NOMO-1 (cell line): Measurements from ENCODE around the gene CSTF3.
A peak's percentile ranks its signal among the peaks of the same experiment; 100 is the strongest.
"Not testable (repeated sequence)": the region's sequence is repeated elsewhere in the genome, so short reads cannot be mapped to it uniquely, and the experiment has no call there.

Source experiments
- DNase-seq, 2 experiments: peaks; one replicate each; lab custom pipeline; 2025; ENCODE audit not compliant: unreplicated experiment in 2 of 2; lab: John Stamatoyannopoulos, UW

The CSTF3 gene

GRCh38 chr11:33162831-33163230, 1.6 kb upstream of the CSTF3 start:
- no peak for DNase-seq

- DNase-seq = no peak
Observed at GRCh38 chr11:33160587-33160986, 693 bp downstream of the CSTF3 start.

- DNase-seq = peak; percentile 20 to 26
Observed at GRCh38 chr11:33160136-33160535, 1.1 kb downstream of the CSTF3 start.

GRCh38 chr11:33159378-33159867, 1.9 kb downstream of the CSTF3 start:
- DNase-seq = not testable (repeated sequence)

GRCh38 chr11:33158596-33159275, 2.5 kb downstream of the CSTF3 start:
- no peak for DNase-seq

GRCh38 chr11:33157103-33158027, 3.9 kb downstream of the CSTF3 start:
- DNase-seq = no peak

GRCh38 chr11:33151399-33151798, 9.9 kb downstream of the CSTF3 start:
- no peak for DNase-seq

GRCh38 chr11:33147559-33147958, 13.7 kb downstream of the CSTF3 start:
- DNase-seq = no peak

- no peak for DNase-seq
Observed at GRCh38 chr11:33135768-33136443, 25.4 kb downstream of the CSTF3 start.

- no peak for DNase-seq
Observed at GRCh38 chr11:33135216-33135615, 26.1 kb downstream of the CSTF3 start.

GRCh38 chr11:33134276-33134675, 27.0 kb downstream of the CSTF3 start:
- no peak for DNase-seq

GRCh38 chr11:33133761-33134160, 27.5 kb downstream of the CSTF3 start:
- DNase-seq = no peak

- DNase-seq = no peak
Observed at GRCh38 chr11:33132510-33132909, 28.8 kb downstream of the CSTF3 start.

GRCh38 chr11:33128739-33129138, 32.5 kb downstream of the CSTF3 start:
- DNase-seq = no peak

- DNase-seq = no peak
Observed at GRCh38 chr11:33125611-33126010, 35.7 kb downstream of the CSTF3 start.

- DNase-seq = no peak
Observed at GRCh38 chr11:33125025-33125424, 36.3 kb downstream of the CSTF3 start.

- not testable (repeated sequence) for DNase-seq
Observed at GRCh38 chr11:33122696-33123095, 38.6 kb downstream of the CSTF3 start.

- no peak for DNase-seq
Observed at GRCh38 chr11:33116535-33116934, 44.7 kb downstream of the CSTF3 start.

GRCh38 chr11:33110083-33110482, 51.2 kb downstream of the CSTF3 start:
- no peak for DNase-seq

- DNase-seq = no peak
Observed at GRCh38 chr11:33109294-33109895, 51.9 kb downstream of the CSTF3 start.

- DNase-seq = no peak
Observed at GRCh38 chr11:33103836-33104235, 57.4 kb downstream of the CSTF3 start.
